ENCODE measurements around the gene ARHGAP26. TPM values are rescaled to one million over a fixed set of nuclear protein-coding genes. Genes with fewer than 3 reads are reported as not detected.

Gene ARHGAP26
- total and polyA plus RNA-seq, 9 donors = 1.9 to 47.1 (median 12.0) TPM

- Histone ChIP-seq H3K27ac (no peak overlapping the region), H3K9me3 (no peaks in the 10 kb centered on the region), H3K4me1 (ENCODE audit: insufficient read depth) (no peaks in the 10 kb centered on the region), H3K27me3 (no peaks in the 10 kb centered on the region), H3K4me3 (no peak overlapping the region), H3K36me3 (no peaks in the 10 kb centered on the region)
- TF ChIP-seq EP300 (IDR thresholded peaks at IDR 0.05) (no peak), POLR2A (IDR thresholded peaks at IDR 0.05) (no peak)
- TF ChIP-seq, protein P1, sequence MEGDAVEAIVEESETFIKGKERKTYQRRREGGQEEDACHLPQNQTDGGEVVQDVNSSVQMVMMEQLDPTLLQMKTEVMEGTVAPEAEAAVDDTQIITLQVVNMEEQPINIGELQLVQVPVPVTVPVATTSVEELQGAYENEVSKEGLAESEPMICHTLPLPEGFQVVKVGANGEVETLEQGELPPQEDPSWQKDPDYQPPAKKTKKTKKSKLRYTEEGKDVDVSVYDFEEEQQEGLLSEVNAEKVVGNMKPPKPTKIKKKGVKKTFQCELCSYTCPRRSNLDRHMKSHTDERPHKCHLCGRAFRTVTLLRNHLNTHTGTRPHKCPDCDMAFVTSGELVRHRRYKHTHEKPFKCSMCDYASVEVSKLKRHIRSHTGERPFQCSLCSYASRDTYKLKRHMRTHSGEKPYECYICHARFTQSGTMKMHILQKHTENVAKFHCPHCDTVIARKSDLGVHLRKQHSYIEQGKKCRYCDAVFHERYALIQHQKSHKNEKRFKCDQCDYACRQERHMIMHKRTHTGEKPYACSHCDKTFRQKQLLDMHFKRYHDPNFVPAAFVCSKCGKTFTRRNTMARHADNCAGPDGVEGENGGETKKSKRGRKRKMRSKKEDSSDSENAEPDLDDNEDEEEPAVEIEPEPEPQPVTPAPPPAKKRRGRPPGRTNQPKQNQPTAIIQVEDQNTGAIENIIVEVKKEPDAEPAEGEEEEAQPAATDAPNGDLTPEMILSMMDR (IDR thresholded peaks at IDR 0.05) = no peak
- no peak for DNase-seq
- 70 to 89% (median 78%) methylated on average over 3 of the region's 3 CpGs for WGBS, 3 donors
- intact Hi-C loops (cut with DNase I) = no loop called here
Observed at GRCh38 chr5:143226361-143226760, 456.2 kb downstream of the ARHGAP26 start.

DNA sequence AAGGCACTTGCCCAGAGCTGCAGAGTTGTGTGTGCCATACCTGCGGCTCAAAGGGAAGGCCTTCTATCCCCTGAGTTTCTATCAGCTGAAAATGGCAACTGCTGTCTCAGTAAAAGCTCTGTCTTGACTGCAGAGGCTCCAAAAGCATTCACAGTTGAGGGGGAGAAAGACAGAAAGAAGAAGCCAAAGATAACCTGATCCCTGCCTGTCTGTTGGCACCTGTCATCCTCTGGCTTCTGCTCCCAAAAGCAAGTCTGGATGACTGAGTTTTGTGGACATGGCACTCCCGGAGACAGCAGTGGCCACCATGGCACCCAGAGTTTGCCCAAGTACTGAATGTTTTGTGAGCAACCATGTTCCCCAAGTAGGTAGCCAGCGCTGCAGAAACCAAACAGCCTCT, 456.7 kb downstream of the ARHGAP26 start:
- 92 to 98% (median 92%) methylated on average over 3 of the region's 3 CpGs for WGBS, 3 donors
- no peaks in the 10 kb centered on the region for H3K27me3 ChIP-seq
- no peak overlapping the region for H3K4me3 ChIP-seq
- DNase-seq = no peak
- no peaks in the 10 kb centered on the region for H3K36me3 ChIP-seq
- no peaks in the 10 kb centered on the region for H3K9me3 ChIP-seq
- no peaks in the 10 kb centered on the region for H3K4me1 ChIP-seq (ENCODE audit: insufficient read depth)
- intact Hi-C loops (cut with DNase I) = no loop called here
- TF ChIP-seq EP300 (IDR thresholded peaks at IDR 0.05) (no peak), POLR2A (IDR thresholded peaks at IDR 0.05) (no peak)
- TF ChIP-seq, protein P1 (IDR thresholded peaks at IDR 0.05) = no peak
- H3K27ac ChIP-seq = no peak overlapping the region

GRCh38 chr5:143227301-143227700, 457.1 kb downstream of the ARHGAP26 start:
- no peaks in the 10 kb centered on the region for H3K9me3 ChIP-seq
- WGBS, 3 donors = 84 to 87% (median 87%) methylated on average over 6 of the region's 6 CpGs
- H3K27me3 ChIP-seq = no peaks in the 10 kb centered on the region
- H3K36me3 ChIP-seq = no peaks in the 10 kb centered on the region
- intact Hi-C loops (cut with DNase I) = no loop called here
- no peak for DNase-seq
- no peaks in the 10 kb centered on the region for H3K4me1 ChIP-seq (ENCODE audit: insufficient read depth)
- no peak for TF ChIP-seq POLR2A (IDR thresholded peaks at IDR 0.05)
- no peak for TF ChIP-seq EP300 (IDR thresholded peaks at IDR 0.05)
- TF ChIP-seq, protein P1 (IDR thresholded peaks at IDR 0.05) = no peak
- no peak overlapping the region for H3K27ac ChIP-seq
- H3K4me3 ChIP-seq = no peak overlapping the region

DNA sequence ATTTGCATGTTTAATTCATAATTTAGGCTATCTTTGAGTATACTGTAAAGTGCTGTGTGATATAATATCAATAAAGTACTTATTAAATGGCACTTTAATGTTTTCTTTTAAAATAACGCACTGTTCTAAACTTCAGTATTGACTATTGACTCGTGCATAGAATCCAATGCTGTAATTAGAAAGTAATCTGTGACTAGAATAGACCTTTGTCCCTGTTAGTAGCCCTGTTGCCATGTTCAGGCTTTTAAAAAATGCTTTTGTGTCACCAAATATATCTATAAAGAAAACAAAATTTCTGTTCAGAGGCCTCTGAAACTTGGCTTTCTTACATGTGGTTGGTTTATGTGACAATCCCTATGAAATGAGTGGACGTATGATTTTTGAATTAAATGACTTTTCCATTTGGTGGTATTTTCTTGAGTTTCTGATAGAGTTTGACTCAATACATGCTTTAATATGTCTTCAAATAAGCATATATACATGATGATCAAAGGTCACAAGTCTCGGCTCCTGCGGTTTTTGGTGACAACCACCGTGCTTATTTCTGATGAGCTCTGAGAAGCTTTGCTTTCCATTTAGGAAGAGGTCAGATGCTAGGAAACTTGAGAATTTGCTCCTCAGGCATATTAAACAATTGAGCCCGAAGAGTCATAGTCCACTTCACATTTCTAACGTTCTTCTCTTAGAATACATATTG, 458.6 kb downstream of the ARHGAP26 start:
- H3K4me1 ChIP-seq (ENCODE audit: insufficient read depth) = no peaks in the 10 kb centered on the region
- H3K9me3 ChIP-seq = no peaks in the 10 kb centered on the region
- no peak for TF ChIP-seq EP300 (IDR thresholded peaks at IDR 0.05)
- no peak for TF ChIP-seq POLR2A (IDR thresholded peaks at IDR 0.05)
- TF ChIP-seq, protein P1 (IDR thresholded peaks at IDR 0.05) = no peak
- no peaks in the 10 kb centered on the region for H3K36me3 ChIP-seq
- H3K4me3 ChIP-seq = no peak overlapping the region
- intact Hi-C loops (cut with DNase I) = no loop called here
- 89 to 93% (median 91%) methylated on average over 8 of the region's 8 CpGs for WGBS, 3 donors
- no peak for DNase-seq
- no peaks in the 10 kb centered on the region for H3K27me3 ChIP-seq
- H3K27ac ChIP-seq = no peak overlapping the region
